ENCODE measurements around the gene ARHGEF40. TPM values are rescaled to one million over a fixed set of nuclear protein-coding genes. Genes with fewer than 3 reads are reported as not detected.

ARHGEF40 gene
- total RNA-seq, 2 donors from 2014 or later, result 14.3 to 16.0 TPM

DNA sequence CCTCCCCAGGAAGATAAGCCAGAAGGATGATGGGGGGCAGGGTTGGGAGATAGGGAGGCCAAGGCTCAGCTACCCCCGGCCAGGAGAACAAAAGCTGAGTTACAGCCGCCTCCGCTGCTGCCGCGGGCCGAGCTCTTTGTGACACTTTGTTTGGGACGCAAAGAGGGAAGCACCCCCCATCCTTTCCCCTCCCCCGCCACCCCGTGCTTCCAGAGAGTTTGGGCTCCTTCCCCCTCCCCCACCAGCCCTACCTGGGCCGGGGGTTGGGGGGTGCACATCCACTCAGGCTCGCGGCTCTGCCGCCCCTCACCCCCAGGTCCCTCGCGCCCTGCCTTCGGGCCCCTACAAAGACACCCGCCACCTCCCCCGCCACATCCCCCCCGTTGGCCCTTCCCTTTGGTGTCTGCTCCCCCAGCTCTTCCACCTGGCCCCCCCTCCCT, 27.6 kb downstream of the ARHGEF40 start:
- H3K4me3 ChIP-seq, result peak overlapping the region; percentile 74 to 77
- H3K36me3 ChIP-seq, result peaks cover 6% of the 10 kb centered on the region
- no peak for DNase-seq (ENCODE audit: low spot score)
- H3K9me3 ChIP-seq, result no peaks in the 10 kb centered on the region
- peak overlapping the region; percentile 93 for H3K27ac ChIP-seq
- no peaks in the 10 kb centered on the region for H3K27me3 ChIP-seq
- TF ChIP-seq, protein P1, sequence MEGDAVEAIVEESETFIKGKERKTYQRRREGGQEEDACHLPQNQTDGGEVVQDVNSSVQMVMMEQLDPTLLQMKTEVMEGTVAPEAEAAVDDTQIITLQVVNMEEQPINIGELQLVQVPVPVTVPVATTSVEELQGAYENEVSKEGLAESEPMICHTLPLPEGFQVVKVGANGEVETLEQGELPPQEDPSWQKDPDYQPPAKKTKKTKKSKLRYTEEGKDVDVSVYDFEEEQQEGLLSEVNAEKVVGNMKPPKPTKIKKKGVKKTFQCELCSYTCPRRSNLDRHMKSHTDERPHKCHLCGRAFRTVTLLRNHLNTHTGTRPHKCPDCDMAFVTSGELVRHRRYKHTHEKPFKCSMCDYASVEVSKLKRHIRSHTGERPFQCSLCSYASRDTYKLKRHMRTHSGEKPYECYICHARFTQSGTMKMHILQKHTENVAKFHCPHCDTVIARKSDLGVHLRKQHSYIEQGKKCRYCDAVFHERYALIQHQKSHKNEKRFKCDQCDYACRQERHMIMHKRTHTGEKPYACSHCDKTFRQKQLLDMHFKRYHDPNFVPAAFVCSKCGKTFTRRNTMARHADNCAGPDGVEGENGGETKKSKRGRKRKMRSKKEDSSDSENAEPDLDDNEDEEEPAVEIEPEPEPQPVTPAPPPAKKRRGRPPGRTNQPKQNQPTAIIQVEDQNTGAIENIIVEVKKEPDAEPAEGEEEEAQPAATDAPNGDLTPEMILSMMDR (IDR thresholded peaks at IDR 0.05), result no peak
- H3K4me1 ChIP-seq, result peaks cover 0 to 56% of the 10 kb centered on the region in 2 donors

DNA sequence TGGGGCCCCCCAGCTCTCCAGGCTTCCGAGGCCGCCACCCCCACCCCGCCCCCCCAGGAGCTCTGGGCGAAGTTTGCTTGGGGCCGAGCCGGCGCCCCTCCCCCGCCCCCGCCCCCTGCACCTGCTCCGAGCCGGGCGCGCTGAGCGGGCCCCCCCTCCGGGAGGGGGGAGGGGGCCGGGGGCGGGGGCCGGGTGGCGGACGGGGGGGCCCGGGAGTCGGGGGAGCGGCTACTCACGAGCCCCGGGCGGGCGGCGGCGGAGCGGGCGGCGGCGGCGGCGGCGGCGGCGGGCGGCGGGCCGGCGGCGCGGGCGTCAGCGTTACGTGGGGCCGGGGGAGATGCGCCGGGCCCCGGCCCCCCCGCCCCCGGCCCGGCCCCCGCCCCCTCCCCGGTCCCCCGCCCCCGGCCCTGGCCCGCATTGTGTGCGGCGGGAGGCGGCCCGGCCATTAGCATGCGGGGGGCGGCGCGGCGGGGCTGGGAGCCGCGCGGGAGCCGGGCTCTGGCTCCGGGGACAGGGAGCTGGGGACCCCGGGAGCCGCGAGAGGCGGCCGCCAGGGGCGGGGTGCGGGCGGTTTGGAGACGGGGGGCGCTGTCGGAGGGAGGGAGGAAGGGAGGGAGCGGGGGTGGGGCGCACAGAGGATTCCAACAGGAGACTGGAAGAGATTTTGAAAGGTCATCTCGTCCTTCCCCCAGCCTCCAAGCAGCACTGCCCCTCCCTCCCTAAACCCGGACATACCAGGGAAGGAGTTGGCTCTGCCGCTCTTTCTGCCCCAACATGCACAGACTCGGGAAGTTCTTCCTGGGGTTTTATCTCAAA, 28.2 kb downstream of the ARHGEF40 start, which contains the start of gene ZNF219:
Gene ZNF219 (minus strand): TSS at position 580 of the 816 bp plus-strand sequence. CDS start 5,064 bp downstream, outside the sequence.
- DNase-seq (ENCODE audit: low spot score), result no peak
- peaks cover 0 to 57% of the 10 kb centered on the region in 2 donors for H3K4me1 ChIP-seq

GRCh38 chr14:21098892-21099595, 28.9 kb downstream of the ARHGEF40 start:
- H3K27ac ChIP-seq, result peak overlapping the region; percentile 91 to 93
- TF ChIP-seq, protein P1 (IDR thresholded peaks at IDR 0.05), result no peak
- peaks cover 0 to 56% of the 10 kb centered on the region in 2 donors for H3K4me1 ChIP-seq
- H3K36me3 ChIP-seq, result no peaks in the 10 kb centered on the region
- no peaks in the 10 kb centered on the region for H3K27me3 ChIP-seq
- no peak for DNase-seq (ENCODE audit: low spot score)
- H3K9me3 ChIP-seq, result no peaks in the 10 kb centered on the region
- H3K4me3 ChIP-seq, result peak overlapping the region; percentile 74 to 77

More for the DNA sequence above, 28.2 kb downstream of the ARHGEF40 start, which contains the start of gene ZNF219:
- no peaks in the 10 kb centered on the region for H3K9me3 ChIP-seq
- H3K27me3 ChIP-seq, result no peaks in the 10 kb centered on the region
- peak within 1 kb of the TSS; percentile 74 to 77 for H3K4me3 ChIP-seq
- TF ChIP-seq, protein P1 (IDR thresholded peaks at IDR 0.05), result peak in 1 of 2 donors; percentile 18
- no peaks in the 10 kb centered on the region for H3K36me3 ChIP-seq
- H3K27ac ChIP-seq, result peak within 1 kb of the TSS; percentile 93

DNA sequence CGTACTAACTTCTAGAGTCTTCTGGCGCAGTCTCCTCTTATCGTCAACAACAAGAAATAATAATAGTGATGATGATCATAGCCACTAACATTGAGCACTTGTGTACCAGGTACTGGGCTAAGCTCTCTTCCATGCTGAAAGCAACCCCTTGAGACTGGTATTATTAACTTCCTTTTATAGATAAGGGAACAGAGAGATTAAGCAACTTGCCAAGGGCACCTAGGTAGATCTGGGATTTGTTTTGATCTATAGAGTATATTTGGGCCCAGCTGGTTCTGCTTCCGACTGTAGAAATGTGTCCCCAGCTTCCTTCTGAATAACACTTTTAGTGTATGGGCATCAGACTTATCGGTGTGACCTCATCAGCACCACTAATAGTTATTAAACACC, 29.5 kb downstream of the ARHGEF40 start:
- Histone ChIP-seq H3K9me3 (no peaks in the 10 kb centered on the region), H3K4me1 (peaks cover 0 to 58% of the 10 kb centered on the region in 2 donors), H3K4me3 (no peak overlapping the region), H3K36me3 (no peaks in the 10 kb centered on the region), H3K27ac (peak overlapping the region; percentile 91 to 93), H3K27me3 (no peaks in the 10 kb centered on the region)
- TF ChIP-seq, protein P1 (IDR thresholded peaks at IDR 0.05), result no peak
- DNase-seq (ENCODE audit: low spot score), result no peak

DNA sequence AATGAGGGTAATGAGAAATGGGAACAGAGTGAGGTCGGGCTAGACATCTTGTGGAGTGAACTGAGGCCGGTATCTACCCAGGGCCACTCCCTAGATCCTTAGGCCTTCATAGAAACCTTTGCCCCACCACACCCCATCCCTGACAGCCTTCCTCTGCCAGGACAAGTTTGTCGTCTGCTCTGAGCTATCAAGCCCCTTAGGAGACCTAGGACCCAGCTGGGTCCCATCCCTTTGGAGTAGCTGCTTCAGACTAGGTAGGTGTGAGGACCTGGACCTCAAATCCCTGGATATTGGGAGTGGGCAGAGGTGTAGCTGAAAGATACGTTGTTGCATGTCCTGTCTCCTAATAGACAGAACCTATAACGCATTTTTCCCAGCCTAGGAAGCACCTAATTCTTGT, 30.8 kb downstream of the ARHGEF40 start, which contains the start of gene TMEM253:
Gene TMEM253 (plus strand): TSS at position 136 of the 400 bp plus-strand sequence. CDS start 278 bp downstream, outside the sequence.
- peaks cover 0 to 61% of the 10 kb centered on the region in 2 donors for H3K4me1 ChIP-seq
- no peak within 1 kb of the TSS for H3K4me3 ChIP-seq
- no peaks in the 10 kb centered on the region for H3K27me3 ChIP-seq
- TF ChIP-seq, protein P1 (IDR thresholded peaks at IDR 0.05), result no peak
- no peaks in the 10 kb centered on the region for H3K36me3 ChIP-seq
- no peaks in the 10 kb centered on the region for H3K9me3 ChIP-seq
- no peak for DNase-seq (ENCODE audit: low spot score)
- peak within 1 kb of the TSS; percentile 91 to 93 for H3K27ac ChIP-seq
